ENCODE measurements around the gene ACACB.

ACACB gene

DNA sequence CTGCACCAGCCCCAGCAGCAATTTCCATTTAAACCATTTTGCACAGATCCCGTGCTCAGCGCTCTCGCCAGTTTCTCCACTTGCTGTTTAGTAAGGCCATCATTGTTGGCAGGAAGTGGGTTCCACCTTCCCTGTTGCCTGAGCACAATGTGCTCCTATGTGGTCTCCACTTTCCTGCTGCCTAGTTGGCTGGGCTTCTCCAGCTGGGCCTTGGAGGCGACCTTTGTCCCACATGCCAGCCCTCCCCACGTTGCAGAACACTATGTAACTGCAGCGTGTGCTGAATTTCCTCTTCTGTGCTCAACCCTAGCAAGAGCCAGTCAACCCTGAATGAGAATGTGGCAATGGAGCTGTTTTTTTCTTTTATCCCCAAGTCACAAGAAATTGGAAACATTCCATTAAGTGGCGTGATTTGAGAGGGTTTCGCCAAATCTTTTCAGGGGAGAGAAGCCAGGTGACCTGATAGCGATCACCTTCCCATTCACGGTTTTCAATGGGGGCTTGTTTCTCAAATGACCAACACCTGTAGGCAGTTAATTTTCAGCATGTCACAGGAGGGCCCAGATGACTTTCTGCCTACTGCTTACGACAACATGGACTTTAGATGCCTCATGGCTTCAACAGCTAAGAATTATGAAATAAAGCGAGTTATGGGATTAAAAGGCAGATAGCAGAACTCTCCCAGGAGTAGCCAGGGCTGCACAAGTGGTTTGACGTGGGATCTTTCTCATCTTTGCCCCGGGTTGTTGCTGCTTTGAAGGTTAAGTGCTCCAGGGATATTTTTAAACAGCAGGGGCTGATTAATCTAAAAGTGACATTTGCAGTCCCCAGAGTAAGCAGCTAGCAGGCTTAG lies at the start of gene ACACB:
ACACB (plus strand) TSS at position 830 of the 853 bp plus-strand sequence. CDS start 22,819 bp downstream, outside the sequence.
- no peak for DNase-seq (ENCODE audit: low spot score)

DNA sequence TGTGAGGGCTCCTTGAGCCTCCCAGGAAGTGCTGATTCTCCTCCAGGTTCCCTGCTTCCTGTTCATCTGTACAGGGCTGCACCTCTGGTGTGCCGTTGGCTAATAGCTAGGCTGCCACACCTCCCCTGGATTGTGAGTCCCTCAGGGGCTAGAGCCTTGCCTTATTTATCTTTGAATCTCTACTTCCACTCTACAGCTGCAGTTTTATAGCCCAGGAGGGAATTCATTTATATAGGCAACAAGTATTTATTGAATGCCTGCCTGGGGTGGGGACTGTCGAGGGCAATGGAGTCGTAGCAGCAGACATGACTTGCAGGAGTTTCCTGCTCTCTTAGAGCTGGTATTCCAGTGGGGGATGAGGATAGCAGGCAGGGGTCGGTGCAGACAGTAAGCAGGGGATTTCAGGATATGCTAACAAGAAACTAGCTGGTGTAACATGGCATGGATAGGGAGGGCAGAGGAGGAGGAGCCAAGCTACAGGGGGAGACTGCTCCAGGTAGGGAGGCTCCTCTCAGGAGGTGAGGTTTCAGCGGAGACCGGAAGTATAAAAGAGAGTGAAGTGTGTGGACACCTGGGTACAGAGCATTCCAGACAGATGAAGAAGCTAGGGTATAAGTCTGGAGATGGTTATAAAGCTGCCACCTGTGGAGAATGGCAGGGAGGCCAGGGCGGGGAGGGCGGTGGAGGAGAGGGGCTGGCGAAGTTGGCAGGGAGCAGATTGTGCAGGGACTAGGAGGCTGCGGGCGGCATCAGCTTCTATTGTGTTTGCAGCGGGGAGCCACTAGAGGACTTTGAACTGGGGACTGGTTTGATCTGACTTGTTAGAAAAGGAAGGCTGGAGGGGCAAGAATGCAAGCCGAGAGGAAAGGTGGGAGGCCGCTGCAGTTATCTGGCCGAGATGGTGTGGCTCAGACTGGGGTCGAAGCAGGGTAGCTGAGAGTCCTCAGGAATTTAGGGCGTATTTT lies 46.8 kb upstream of the ACACB start:
- DNase-seq (ENCODE audit: low spot score), result no peak

DNA sequence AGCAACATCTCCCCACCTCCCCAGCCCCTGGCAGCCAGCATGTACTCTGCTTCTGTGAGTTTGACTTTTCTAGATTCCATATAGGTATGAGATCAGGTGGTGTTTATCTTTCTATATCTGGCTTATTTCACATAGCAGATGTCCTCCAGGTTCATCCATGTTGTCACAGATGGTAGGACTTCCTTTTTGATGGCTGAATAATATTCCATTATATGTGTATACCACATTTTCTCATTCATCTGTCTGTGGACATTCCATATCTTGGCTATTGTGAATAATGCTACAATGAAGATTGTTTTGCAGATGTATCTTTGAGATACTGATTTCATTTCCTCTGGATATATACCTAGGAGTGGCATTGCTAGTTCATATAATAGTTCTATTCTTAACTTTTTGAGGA lies 41.5 kb upstream of the ACACB start:
- DNase-seq (ENCODE audit: low spot score), result no peak

DNA sequence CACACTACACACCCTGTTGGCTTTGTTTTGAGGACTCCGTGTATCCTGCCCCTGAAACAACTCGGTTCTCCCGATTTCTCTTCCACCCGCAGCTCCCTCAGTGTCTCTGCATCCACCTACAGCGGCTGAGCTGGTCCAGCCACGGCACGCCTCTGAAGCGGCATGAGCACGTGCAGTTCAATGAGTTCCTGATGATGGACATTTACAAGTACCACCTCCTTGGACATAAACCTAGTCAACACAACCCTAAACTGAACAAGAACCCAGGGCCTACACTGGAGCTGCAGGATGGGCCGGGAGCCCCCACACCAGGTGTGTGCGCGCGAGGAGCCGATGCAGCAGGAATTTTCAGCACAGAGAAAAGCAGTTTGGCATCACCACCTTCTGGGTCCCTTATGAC lies 33.6 kb upstream of the ACACB start:
- DNase-seq (ENCODE audit: low spot score), result no peak

DNA sequence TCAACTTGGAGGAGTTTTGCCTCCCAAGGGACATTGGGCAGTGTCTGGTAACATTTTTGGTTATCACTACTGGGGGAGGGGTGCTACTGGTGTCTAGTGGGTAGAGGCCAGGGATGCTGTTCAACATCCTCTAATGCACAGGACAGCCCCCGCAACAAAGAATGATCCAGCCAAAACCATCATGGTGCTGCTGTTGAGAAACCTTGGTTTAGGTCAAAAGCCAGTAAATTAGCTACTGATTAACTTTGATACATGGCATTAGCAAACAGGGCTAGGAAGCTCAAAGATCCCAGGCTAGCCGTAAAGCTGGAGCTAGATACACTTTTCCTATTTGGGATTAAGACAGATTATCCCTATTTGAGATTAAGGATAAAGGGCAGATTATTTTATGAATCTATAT lies 32.0 kb upstream of the ACACB start:
- DNase-seq (ENCODE audit: low spot score), result no peak

DNA sequence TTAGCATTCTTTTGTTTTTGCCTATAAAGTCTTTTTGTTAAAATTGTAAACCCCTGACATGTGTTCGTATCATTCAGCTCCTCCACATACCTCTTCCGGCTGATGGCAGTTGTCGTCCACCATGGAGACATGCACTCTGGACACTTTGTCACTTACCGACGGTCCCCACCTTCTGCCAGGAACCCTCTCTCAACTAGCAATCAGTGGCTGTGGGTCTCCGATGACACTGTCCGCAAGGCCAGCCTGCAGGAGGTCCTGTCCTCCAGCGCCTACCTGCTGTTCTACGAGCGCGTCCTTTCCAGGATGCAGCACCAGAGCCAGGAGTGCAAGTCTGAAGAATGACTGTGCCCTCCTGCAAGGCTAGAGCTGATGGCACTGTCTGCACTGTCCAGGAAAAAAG lies 30.8 kb upstream of the ACACB start:
- no peak for DNase-seq (ENCODE audit: low spot score)

DNA sequence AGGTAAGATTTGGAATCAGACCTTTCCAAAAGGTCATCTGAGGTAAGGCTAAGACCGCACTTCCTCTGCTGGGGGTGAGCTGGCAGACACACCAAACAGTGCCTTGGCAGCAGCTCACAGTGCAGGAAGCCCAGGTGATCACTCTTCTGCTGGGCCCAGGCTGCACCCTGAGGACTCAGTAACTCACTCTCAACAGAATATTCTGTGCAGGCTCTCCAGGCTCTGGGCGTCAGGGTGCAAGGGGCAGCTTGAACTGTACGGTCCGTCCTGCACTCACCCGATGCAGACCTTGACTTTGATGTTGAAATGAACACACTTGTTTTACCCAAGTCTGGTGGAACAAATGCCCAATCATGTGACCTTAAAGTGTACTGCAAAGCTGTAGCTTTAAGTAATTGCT lies 29.1 kb upstream of the ACACB start:
- no peak for DNase-seq (ENCODE audit: low spot score)

DNA sequence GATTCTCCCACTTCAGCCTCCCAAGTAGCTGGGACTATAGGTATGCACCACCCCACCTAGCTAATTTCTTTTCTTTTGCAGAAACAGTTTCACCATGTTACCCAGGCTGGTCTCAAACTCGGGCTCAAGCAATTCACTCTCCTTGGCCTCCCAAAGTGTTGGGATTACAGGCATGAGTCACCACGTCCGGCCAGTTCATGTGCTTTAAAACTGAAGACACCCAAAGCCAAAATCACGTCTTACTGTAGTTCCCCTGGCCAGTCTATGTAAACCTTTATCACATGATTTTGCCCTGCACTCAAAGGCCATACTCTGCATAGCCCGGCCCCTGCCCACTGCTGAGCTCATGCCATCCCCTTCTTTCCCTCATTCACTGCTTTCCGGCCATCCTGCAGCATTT lies 27.6 kb upstream of the ACACB start:
- no peak for DNase-seq (ENCODE audit: low spot score)

DNA sequence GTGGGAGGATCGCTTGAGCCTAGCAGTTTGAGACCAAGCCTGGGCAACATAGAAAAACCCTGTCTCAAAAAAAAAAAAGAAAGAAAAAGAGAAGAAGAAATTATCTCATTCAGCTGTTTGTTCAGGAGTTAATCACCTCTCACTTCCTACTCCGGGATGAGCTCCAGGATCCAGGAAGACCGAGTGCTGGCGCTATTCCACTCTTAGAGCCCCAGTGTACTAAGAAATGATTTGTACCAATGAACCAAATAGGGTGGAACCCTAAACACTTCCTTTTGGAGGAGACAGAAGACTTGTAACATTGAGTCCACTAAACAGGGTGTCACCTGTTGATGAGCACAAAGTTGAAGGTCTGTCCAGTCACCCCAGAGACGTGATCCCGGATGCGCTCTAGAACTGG lies 26.7 kb upstream of the ACACB start:
- no peak for DNase-seq (ENCODE audit: low spot score)

DNA sequence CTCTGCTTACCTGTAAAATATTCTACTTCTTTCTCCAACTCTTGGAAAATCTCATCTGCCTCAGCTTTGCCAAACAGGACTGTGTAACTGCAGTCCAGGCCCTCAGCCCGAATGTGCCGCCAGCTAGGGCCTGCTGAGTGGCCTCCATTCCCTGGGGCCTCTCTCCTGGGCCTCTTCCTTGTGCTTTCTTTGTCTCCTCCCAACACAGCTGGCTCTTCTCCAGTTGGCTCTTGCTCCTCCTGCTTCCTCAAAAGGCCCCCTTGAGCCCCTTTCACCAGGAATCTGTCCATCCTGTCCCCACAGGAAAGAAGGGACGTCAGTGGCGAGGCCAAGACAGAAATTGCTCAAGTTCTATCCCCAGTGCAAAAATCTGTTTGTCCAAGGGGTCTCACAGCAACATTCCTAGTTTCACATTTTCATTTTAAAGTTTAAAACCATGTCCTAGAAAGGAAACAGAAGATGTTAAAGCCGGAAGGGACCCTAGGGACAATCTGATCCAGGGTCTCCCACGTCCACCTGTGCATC lies 23.8 kb upstream of the ACACB start:
- no peak for DNase-seq (ENCODE audit: low spot score)

DNA sequence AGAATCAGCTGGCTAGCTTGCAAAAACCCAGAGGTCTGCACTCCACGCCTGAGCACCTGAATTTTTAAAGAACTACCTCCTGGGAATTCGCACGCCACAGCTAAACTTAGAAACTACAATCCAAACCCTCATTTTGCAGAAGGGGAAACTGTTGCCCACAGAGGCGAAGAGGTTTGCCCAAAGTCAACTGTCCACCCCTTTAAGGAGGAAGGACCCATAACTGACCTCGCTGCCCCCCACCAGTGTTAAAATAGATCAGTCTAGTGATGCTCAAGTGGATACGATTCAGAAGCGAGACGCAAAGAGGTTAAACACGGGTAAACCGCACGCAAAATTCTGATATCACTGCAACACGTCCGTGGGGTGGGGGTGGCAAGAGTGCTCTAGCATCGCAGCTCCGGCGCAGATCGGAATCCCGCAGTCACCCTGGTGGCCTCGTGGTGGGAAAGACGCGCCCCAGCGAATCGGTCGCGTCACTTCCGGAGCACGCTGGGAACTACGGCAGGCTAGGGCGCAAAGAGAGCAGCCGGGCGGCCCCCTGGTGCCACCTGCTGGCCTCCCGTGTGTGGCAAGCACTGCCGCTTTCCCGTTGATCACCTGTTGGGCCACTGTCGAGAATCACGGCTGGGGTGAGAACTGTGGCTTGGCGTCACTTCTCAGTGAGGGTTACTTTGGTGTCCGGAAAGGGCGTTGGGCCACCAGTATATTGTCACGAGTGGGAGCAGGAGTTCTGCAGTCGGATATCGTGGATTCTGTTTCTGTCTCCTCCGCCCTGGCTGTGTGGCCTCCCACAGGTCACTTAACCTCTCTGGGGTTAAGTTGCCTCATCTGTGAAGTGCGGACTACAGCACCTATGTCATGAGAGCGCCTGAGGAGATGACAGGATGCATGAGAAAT lies 23.1 kb upstream of the ACACB start, which contains the start of gene ALKBH2:
ALKBH2 (minus strand) TSS at position 451 of the 897 bp plus-strand sequence. CDS start 686 bp downstream, outside the sequence.
- peak; percentile 92 for DNase-seq (ENCODE audit: low spot score)

DNA sequence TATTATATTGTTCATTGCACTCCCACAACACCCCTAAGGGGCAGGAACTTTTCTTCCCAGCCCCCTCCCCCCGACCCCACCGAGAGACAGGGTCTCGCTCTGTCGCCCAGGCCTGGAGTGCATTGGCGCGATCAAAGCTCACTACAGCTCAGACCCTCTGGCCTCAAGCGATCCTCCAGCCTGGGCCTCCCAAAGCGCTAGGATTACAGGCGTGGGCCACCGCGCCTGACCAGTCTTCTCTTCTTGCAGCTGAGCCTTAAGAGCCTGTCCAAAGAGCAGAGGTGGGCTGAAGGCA lies 19.3 kb upstream of the ACACB start:
- DNase-seq (ENCODE audit: low spot score), result no peak

DNA sequence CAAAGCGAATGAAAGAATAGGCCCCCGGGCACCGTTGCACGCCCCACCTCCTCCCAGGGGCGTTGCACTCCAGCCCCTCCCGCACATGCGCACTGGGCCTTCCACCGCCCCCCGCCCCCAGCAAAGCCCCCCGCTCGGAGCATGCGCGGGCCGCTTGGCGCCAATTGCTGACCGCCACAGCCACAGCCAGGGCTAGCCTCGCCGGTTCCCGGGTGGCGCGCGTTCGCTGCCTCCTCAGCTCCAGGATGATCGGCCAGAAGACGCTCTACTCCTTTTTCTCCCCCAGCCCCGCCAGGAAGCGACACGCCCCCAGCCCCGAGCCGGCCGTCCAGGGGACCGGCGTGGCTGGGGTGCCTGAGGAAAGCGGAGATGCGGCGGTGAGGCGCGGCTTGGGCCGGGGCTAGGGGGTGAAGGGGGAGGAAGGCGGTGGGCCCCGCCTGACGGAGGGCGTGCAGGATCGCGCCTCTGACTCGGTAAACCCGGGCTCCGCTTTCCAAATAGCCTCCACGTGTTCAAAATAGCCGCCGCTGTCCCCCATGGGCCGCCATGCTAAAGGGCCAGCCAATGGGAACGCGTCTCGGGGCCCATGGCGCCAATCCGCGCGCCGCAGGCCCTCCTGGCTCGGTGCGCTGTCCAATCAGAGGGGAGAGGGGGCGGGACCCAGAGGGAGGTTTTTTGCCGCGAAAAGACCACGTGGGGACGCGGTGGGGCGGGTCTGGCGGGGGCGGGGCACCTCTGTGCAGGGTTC lies 18.8 kb upstream of the ACACB start, which contains the start of gene UNG:
UNG (plus strand) TSS at position 163 of the 748 bp plus-strand sequence; CDS start at position 246, 83 bp downstream.
- peak; percentile 94 for DNase-seq (ENCODE audit: low spot score)

DNA sequence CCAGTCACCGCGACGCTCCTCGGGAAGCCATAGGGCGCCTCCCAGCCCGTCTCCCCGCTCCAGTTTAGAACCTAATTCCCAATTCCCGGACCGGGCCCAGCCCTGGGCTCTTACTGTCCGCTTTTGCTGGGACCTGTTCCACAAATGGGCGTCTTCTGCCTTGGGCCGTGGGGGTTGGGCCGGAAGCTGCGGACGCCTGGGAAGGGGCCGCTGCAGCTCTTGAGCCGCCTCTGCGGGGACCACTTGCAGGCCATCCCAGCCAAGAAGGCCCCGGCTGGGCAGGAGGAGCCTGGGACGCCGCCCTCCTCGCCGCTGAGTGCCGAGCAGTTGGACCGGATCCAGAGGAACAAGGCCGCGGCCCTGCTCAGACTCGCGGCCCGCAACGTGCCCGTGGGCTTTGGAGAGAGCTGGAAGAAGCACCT lies 18.2 kb upstream of the ACACB start:
- peak; percentile 60 for DNase-seq (ENCODE audit: low spot score)

DNA sequence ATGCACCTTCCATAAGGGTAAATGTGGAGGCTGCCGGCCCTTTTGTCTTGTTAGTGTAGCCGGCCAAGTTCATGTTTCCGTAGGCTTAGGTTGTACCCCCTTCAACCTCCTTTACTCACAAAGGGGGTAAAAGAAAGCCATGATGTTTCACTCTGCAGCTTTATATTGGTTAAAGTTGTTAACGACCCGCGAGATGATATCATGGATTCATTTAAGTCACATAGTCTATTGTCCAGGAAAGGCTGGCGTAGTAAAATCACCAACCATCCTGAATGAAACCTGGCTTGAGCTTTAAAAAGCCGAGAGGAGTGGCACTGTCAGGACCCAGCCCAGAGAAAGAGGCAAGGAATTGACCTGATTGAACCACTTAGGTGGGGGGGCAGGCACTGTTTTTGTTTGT lies 17.7 kb upstream of the ACACB start:
- no peak for DNase-seq (ENCODE audit: low spot score)

DNA sequence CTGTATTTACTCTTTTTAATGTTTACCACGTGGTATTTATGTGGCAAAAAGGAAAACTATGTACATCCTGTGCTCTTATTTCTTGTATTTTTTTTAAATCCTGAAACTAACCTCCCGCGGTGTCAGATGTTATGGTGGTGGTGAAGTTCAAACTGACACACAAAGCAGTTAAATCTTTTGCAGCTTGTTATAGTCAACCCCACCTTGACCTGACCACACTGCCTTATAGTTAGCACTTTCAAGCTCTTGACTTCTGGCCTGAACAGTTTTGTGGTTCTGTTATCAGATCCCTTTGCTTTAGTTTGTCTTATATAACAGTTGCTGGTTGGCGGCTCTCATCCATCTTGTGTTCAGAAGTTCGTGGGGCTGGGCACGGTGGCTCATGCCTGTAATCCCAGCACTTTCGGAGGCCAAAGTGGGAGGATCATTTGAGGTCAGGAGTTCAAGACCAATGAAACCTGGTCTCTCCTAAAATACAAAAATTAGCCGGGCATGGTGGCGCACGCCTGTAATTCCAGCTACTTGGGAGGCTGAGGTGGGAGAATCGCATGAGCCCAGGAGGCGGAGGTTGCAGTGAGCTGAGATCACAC lies 16.9 kb upstream of the ACACB start:
- DNase-seq (ENCODE audit: low spot score), result no peak

DNA sequence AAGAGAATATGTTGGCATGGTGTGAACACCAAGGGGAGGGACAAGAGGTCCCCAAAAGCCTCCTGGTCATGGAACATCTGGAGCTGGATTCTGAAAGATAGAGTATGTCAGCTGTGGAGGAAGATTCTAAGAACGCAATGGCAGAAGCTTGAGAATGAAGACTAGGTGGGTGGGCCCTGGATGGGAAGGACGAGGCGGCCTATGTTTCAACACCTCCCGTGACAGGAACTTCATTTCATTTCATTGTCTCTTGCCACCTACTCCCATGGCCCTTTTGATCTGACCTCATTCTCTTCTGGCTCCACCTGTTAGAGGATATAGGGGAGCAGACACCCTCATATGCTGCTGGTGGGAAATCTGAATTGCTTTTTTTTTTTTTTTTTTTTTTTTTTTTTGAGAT lies 15.6 kb upstream of the ACACB start:
- DNase-seq (ENCODE audit: low spot score), result no peak

DNA sequence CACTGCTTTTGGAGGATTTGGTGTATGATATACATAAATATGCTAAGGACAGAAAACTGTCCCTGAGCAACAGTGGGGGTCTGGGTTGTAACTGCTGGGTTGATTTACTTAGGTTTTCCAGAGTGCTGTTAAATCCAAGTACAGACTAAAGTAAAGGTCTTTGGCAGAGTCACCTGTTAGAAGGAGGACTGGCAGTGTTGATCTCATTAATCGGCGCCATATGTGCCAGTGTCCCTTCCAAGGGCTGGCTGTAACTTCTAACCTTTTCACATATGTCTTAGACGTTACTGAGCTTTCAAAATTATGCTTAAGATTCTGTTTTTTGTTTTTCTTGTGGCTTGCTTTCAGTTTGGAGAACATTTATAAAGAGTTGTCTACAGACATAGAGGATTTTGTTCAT lies 13.9 kb upstream of the ACACB start:
- no peak for DNase-seq (ENCODE audit: low spot score)

DNA sequence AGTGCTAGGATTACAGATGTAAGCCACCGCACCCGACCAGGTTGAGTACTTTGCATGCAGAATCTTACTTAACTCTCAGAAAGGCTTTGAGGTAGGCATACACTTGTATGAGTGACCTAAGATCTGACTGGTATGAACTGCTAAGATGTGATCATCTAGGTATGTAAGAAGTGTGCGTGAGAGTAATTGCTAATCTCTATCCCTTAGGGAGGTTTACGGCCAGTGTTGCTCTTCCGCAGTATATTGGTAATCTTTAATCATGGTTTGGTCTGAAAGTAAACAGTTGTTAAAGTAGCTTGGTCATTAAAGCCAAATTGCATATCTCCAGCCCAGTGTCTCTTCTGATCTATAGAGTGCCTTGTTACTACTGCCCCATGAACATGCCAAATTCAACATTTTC lies 11.2 kb upstream of the ACACB start:
- DNase-seq (ENCODE audit: low spot score), result no peak

DNA sequence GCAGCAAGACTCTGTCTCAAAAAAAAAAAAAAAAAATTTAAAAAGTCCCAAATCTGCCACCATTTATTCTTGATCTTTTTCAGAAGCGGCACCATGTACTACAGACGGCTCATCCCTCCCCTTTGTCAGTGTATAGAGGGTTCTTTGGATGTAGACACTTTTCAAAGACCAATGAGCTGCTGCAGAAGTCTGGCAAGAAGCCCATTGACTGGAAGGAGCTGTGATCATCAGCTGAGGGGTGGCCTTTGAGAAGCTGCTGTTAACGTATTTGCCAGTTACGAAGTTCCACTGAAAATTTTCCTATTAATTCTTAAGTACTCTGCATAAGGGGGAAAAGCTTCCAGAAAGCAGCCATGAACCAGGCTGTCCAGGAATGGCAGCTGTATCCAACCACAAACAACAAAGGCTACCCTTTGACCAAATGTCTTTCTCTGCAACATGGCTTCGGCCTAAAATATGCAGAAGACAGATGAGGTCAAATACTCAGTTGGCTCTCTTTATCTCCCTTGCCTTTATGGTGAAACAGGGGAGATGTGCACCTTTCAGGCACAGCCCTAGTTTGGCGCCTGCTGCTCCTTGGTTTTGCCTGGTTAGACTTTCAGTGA lies 6.5 kb upstream of the ACACB start:
- DNase-seq (ENCODE audit: low spot score), result no peak
